ENCODE measurements around the gene DTNBP1. TPM values are rescaled to one million over a fixed set of nuclear protein-coding genes. Genes with fewer than 3 reads are reported as not detected.

Gene DTNBP1
- total and polyA plus RNA-seq, 2 of the 13 experiments (the other 11 are each of a cell fraction or from before 2014, with no cell fraction given): 6.6 to 19.1 TPM

DNA sequence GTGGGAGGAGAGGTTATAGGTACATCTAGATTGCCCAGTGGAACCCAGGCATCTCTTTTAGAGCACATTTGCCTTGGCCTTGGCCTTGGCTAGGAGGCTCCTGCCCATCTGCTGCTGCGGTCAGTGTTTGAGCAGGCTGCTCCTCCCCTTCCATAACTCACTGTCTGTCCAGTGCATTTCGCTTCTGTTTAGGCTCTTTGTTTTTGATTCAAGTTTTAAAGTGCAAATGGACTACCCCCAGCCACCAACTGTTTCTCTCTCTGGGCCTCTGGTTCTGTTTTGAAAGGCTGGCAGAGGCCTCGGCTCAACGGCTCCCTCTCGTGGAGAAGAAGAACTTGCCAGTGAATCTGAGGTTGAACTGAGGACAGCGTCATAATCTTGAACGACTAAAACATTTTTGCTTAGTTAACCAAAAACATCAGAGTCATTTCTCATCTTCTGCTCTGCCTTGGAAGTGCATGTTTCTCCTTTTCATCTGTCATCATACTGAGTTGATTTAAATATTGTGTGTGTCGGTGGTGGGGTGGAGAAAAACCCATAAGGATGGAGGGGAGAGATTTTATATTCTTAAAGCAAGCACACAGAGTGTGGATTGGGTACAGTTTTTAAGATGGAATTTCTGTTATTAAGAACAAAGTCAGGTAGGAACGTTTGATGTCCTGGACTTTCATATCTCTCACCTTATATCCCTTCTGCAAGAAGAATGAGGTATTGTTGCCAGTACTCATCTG lies 171.4 kb downstream of the DTNBP1 start (continued):
- TF ChIP-seq, protein P1, sequence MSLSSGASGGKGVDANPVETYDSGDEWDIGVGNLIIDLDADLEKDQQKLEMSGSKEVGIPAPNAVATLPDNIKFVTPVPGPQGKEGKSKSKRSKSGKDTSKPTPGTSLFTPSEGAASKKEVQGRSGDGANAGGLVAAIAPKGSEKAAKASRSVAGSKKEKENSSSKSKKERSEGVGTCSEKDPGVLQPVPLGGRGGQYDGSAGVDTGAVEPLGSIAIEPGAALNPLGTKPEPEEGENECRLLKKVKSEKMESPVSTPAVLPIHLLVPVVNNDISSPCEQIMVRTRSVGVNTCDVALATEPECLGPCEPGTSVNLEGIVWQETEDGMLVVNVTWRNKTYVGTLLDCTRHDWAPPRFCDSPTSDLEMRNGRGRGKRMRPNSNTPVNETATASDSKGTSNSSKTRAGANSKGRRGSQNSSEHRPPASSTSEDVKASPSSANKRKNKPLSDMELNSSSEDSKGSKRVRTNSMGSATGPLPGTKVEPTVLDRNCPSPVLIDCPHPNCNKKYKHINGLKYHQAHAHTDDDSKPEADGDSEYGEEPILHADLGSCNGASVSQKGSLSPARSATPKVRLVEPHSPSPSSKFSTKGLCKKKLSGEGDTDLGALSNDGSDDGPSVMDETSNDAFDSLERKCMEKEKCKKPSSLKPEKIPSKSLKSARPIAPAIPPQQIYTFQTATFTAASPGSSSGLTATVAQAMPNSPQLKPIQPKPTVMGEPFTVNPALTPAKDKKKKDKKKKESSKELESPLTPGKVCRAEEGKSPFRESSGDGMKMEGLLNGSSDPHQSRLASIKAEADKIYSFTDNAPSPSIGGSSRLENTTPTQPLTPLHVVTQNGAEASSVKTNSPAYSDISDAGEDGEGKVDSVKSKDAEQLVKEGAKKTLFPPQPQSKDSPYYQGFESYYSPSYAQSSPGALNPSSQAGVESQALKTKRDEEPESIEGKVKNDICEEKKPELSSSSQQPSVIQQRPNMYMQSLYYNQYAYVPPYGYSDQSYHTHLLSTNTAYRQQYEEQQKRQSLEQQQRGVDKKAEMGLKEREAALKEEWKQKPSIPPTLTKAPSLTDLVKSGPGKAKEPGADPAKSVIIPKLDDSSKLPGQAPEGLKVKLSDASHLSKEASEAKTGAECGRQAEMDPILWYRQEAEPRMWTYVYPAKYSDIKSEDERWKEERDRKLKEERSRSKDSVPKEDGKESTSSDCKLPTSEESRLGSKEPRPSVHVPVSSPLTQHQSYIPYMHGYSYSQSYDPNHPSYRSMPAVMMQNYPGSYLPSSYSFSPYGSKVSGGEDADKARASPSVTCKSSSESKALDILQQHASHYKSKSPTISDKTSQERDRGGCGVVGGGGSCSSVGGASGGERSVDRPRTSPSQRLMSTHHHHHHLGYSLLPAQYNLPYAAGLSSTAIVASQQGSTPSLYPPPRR (CRISPR knock-in tag; IDR thresholded peaks at IDR 0.05; ENCODE audit: borderline replicate concordance): peak; percentile 66; the same call in 1 of the 2 replicates
- TF ChIP-seq STAG1 (CRISPR knock-in tag; IDR thresholded peaks at IDR 0.05) (peak; percentile 83), POLR2AphosphoS2 (IDR thresholded peaks at IDR 0.05; ENCODE audit: low read depth, low read length) (no peak), GLI4 (CRISPR knock-in tag; IDR thresholded peaks at IDR 0.05; ENCODE audit: borderline replicate concordance) (no peak), MTA3 (CRISPR knock-in tag; IDR thresholded peaks at IDR 0.05) (no peak), ZNF766 (CRISPR knock-in tag; IDR thresholded peaks at IDR 0.05; ENCODE audit: borderline replicate concordance) (no peak), NAIF1 (CRISPR knock-in tag; IDR thresholded peaks at IDR 0.05; ENCODE audit: borderline replicate concordance) (no peak), ZNF7 (CRISPR knock-in tag; IDR thresholded peaks at IDR 0.05) (no peak), TP53 (CRISPR knock-in tag; conservative IDR thresholded peaks at IDR 0.05) (no peak), IRX3 (CRISPR knock-in tag; IDR thresholded peaks at IDR 0.05; ENCODE audit: borderline replicate concordance, low read depth) (no peak), SMARCE1 (IDR thresholded peaks at IDR 0.05; ENCODE audit: borderline replicate concordance) (no peak), KLF11 (CRISPR knock-in tag; IDR thresholded peaks at IDR 0.05) (no peak), MLLT10 (CRISPR knock-in tag; IDR thresholded peaks at IDR 0.05) (no peak), RFXANK (CRISPR knock-in tag; IDR thresholded peaks at IDR 0.05) (no peak)
- TF ChIP-seq, protein P2, sequence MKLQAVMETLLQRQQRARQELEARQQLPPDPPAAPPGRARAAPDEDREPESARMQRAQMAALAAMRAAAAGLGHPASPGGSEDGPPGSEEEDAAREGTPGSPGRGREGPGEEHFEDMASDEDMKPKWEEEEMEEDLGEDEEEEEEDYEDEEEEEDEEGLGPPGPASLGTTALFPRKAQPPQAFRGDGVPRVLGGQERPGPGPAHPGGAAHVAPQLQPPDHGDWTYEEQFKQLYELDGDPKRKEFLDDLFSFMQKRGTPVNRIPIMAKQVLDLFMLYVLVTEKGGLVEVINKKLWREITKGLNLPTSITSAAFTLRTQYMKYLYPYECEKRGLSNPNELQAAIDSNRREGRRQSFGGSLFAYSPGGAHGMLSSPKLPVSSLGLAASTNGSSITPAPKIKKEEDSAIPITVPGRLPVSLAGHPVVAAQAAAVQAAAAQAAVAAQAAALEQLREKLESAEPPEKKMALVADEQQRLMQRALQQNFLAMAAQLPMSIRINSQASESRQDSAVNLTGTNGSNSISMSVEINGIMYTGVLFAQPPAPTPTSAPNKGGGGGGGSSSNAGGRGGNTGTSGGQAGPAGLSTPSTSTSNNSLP (IDR thresholded peaks at IDR 0.05; ENCODE audit: low read depth, low read length): 0 out of 2 replicates have a peak, but pooled peaks have one; percentile 15
- TF ChIP-seq, protein P3, sequence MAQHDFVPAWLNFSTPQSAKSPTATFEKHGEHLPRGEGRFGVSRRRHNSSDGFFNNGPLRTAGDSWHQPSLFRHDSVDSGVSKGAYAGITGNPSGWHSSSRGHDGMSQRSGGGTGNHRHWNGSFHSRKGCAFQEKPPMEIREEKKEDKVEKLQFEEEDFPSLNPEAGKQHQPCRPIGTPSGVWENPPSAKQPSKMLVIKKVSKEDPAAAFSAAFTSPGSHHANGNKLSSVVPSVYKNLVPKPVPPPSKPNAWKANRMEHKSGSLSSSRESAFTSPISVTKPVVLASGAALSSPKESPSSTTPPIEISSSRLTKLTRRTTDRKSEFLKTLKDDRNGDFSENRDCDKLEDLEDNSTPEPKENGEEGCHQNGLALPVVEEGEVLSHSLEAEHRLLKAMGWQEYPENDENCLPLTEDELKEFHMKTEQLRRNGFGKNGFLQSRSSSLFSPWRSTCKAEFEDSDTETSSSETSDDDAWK (CRISPR knock-in tag; IDR thresholded peaks at IDR 0.05): no peak
- TF ChIP-seq, protein P4, sequence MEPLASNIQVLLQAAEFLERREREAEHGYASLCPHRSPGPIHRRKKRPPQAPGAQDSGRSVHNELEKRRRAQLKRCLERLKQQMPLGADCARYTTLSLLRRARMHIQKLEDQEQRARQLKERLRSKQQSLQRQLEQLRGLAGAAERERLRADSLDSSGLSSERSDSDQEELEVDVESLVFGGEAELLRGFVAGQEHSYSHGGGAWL (CRISPR knock-in tag; IDR thresholded peaks at IDR 0.05): no peak

Data from HepG2 (cell line).